CD4-positive, alpha-beta T cell (primary cell): ENCODE results near the gene GATAD1. TPM values are rescaled to one million over a fixed set of nuclear protein-coding genes. Genes with fewer than 3 reads are reported as not detected.

ENCODE experiments used
- ATAC-seq: fragments of 200-7000 bp; cut with Tn5 transposase; one replicate; pipeline ENCODE4 v1.10.0; 2022; ENCODE audit warnings: mild to moderate bottlenecking; ENCODE audit not compliant: poor library complexity
- CTCF ChIA-PET: fragments of 350-600 bp; sonication (Branson Sonifier 250); formaldehyde crosslinking; loops from one replicate; lab custom pipeline; 2021; ENCODE audit warnings: antibody characterized with exemption, inconsistent platforms; lab: Charles Lee
- POLR2A ChIA-PET: fragments of 350-600 bp; sonication (Branson Sonifier 250); formaldehyde crosslinking; loops from one replicate; lab custom pipeline; 2021; ENCODE audit warnings: antibody characterized with exemption, inconsistent platforms; lab: Charles Lee
- DNase-seq, 14 experiments: peaks; one replicate each; pipeline ENCODE4 v3.0.0-alpha.2; 2013 to 2020; ENCODE audit warnings: mixed read lengths in 2 of 14
- H3K27ac ChIP-seq, 2 donors: one replicate each; pipeline versions ENCODE4 v1.5.1 to v1.7.0; 2013; ENCODE audit warnings: low read length in 2 of 2, low read depth in 1 of 2, mild to moderate bottlenecking in 1 of 2
- H3K27me3 ChIP-seq, 2 experiments: 1 replicate in 1 of 2; 2 replicates in 1 of 2; pipeline versions ENCODE4 v1.6.1 to v1.7.0; 2013; ENCODE audit warnings: low read length in 2 of 2, control low read depth in 1 of 2, mild to moderate bottlenecking in 1 of 2, moderate library complexity in 1 of 2; ENCODE audit not compliant: insufficient read depth in 2 of 2, control insufficient read depth in 1 of 2
- H3K36me3 ChIP-seq: one replicate; pipeline ENCODE4 v1.6.1; 2013; ENCODE audit warnings: low read length, control low read depth; ENCODE audit not compliant: insufficient read depth
- H3K4me1 ChIP-seq: one replicate; pipeline ENCODE4 v1.6.1; 2013; ENCODE audit warnings: low read length, control low read depth; ENCODE audit not compliant: insufficient read depth
- H3K4me3 ChIP-seq: one replicate; pipeline ENCODE4 v1.5.1; 2013; ENCODE audit warnings: mild to moderate bottlenecking, low read length, moderate library complexity
- H3K9me3 ChIP-seq, 2 experiments: 1 replicate in 1 of 2; 2 replicates in 1 of 2; pipeline versions ENCODE4 v1.6.1 to v1.7.0; 2013; ENCODE audit warnings: low read length in 2 of 2, mild to moderate bottlenecking in 2 of 2, control low read depth in 1 of 2, moderate library complexity in 1 of 2; ENCODE audit not compliant: control insufficient read depth in 1 of 2, insufficient read depth in 1 of 2
- H3K27ac Mint-ChIP-seq: one replicate; pipeline ENCODE4 v1.8.0; 2020; ENCODE audit warnings: mixed read lengths
- H3K27me3 Mint-ChIP-seq: one replicate; pipeline ENCODE4 v1.8.0; 2021; ENCODE audit warnings: mixed read lengths
- H3K36me3 Mint-ChIP-seq: one replicate; pipeline ENCODE4 v1.8.0; 2021; ENCODE audit warnings: low read depth, mixed read lengths
- H3K4me1 Mint-ChIP-seq: one replicate; pipeline ENCODE4 v1.8.0; 2021; ENCODE audit warnings: low read depth, mixed read lengths
- H3K4me3 Mint-ChIP-seq: one replicate; pipeline ENCODE4 v1.8.0; 2020; ENCODE audit warnings: mild to moderate bottlenecking, mixed read lengths
- H3K9me3 Mint-ChIP-seq: one replicate; pipeline ENCODE4 v1.8.0; 2020; ENCODE audit warnings: mixed read lengths
- CTCF ChIP-seq: fragments of 200-600 bp; IDR thresholded peaks from one replicate; pipeline ENCODE4 v1.8.0; 2022; ENCODE audit warnings: antibody characterized with exemption, mild to moderate bottlenecking
- intact Hi-C, 2 experiments: fragments of 100-400 bp; cut with DNase I in 1 of 2; cut with micrococcal nuclease in 1 of 2; formaldehyde crosslinking; loops; one replicate each; pipeline versions ENCODE4 v1.15.1 to v1.9.0; 2023 to 2025; cut with DNase I, micrococcal nuclease
- total RNA-seq, 174 experiments: library from RNA in 2 of 174; stranded (reverse) in 2 of 174; gene quantifications; one replicate each; pipeline ENCODE4 v1.2.3 and lab custom pipeline; 2021 to 2026

The GATAD1 gene
- total RNA-seq, 2 experiments from 2014 or later: 12.0 to 13.5 TPM

DNA sequence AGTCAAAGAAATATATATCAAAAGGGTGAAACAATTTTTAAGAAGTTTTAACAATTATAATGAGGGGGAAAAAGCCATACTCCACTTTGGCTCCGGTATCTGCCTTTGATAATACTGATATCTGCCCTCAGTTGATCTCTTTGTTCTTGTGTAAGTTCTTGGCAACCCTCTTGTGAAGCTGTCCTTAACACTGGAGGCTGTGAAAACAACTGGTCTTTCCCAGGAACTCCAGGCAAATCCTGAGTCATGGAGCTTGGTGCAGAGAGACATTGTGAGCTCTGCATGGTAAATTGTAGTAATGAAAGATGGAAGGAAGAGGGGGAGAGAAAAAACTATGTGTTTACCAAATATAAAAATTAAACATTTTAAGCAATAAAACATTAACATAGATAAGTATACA lies 42.4 kb downstream of the GATAD1 start:
- H3K4me1 Mint-ChIP-seq: no peaks in the 10 kb centered on the region
- H3K9me3 ChIP-seq: no peaks in the 10 kb centered on the region
- ATAC-seq: no peak
- H3K4me3 Mint-ChIP-seq: no peak overlapping the region
- H3K27me3 Mint-ChIP-seq: no peaks in the 10 kb centered on the region
- peaks cover 80% of the 10 kb centered on the region for H3K36me3 Mint-ChIP-seq
- DNase-seq: no peak
- POLR2A ChIA-PET: interaction anchor here (1.2 kb wide), 1 partner anchor 39 kb away, joined by 3 read pairs; the partner anchor contains the start of genes PEX1 and RBM48
- no peaks in the 10 kb centered on the region for H3K4me1 ChIP-seq
- no peak for TF ChIP-seq CTCF
- H3K27me3 ChIP-seq: no peaks in the 10 kb centered on the region
- CTCF ChIA-PET: interaction anchor here (1.7 kb wide), 1 partner anchor 42 kb away, joined by 6 read pairs; the partner anchor contains the start of gene GATAD1
- H3K27ac ChIP-seq: no peak overlapping the region
- no peaks in the 10 kb centered on the region for H3K9me3 Mint-ChIP-seq
- intact Hi-C loops: no loop called here
- H3K36me3 ChIP-seq: peaks cover 81% of the 10 kb centered on the region
- H3K27ac Mint-ChIP-seq: no peak overlapping the region
- no peak overlapping the region for H3K4me3 ChIP-seq

DNA sequence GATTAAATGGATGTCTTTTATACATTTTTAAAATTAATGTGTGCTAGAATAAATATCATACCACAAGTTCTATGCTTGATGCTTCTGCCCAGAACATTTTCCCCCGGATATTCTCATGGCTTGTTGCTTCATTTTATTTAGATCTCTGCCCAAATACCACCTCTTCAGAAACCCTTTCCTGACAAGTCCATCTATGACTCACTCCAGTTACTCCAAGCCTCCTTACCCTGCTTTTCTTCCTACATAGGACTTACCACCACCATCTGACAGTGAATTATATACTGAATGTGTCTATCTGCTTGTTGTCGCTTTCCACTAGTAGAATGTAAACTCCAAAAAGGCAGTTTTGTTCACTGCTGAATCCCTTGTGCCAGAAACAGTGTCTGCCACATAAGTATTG lies 49.6 kb downstream of the GATAD1 start:
- ChIA-PET CTCF (no interaction called here), POLR2A (no interaction called here)
- no peak overlapping the region for H3K27ac Mint-ChIP-seq
- H3K4me1 ChIP-seq: no peaks in the 10 kb centered on the region
- DNase-seq: no peak
- no peaks in the 10 kb centered on the region for H3K9me3 ChIP-seq
- intact Hi-C loops: no loop called here
- peaks cover 73% of the 10 kb centered on the region for H3K36me3 ChIP-seq
- no peaks in the 10 kb centered on the region for H3K9me3 Mint-ChIP-seq
- ATAC-seq: no peak
- no peak overlapping the region for H3K4me3 Mint-ChIP-seq
- no peak overlapping the region for H3K4me3 ChIP-seq
- no peak for TF ChIP-seq CTCF
- H3K27ac ChIP-seq: no peak overlapping the region
- no peaks in the 10 kb centered on the region for H3K27me3 ChIP-seq
- peaks cover 73% of the 10 kb centered on the region for H3K36me3 Mint-ChIP-seq
- no peaks in the 10 kb centered on the region for H3K27me3 Mint-ChIP-seq
- no peaks in the 10 kb centered on the region for H3K4me1 Mint-ChIP-seq

DNA sequence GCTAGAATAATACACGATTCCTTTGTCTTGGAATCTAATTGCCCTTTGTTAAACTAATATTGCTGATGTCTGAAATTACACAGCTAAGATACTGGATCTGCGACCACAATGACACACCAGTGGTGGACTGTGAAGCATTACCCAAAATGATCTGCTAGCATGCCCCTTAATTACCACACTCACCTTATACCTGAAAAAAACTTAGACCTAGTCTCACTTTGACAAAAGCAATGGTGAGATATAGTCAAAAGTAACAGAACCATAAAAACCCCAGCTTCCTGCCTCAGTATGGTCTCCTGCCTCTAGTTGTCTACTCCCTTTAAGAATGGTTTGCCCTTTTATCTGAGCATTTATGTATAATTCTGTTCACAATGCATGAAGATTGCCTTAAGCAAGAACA lies 51.3 kb downstream of the GATAD1 start:
- Mint-ChIP-seq H3K9me3 (no peaks in the 10 kb centered on the region), H3K36me3 (peaks cover 70% of the 10 kb centered on the region), H3K4me1 (no peaks in the 10 kb centered on the region), H3K27me3 (no peaks in the 10 kb centered on the region), H3K27ac (no peak overlapping the region), H3K4me3 (no peak overlapping the region)
- DNase-seq (no peak), ATAC-seq (no peak)
- Histone ChIP-seq H3K9me3 (no peaks in the 10 kb centered on the region), H3K27ac (no peak overlapping the region), H3K27me3 (no peaks in the 10 kb centered on the region), H3K4me1 (no peaks in the 10 kb centered on the region), H3K36me3 (peaks cover 69% of the 10 kb centered on the region), H3K4me3 (no peak overlapping the region)
- intact Hi-C loops: no loop called here
- ChIA-PET POLR2A (no interaction called here), CTCF (interaction anchor here (0.7 to 0.9 kb wide), 2 partner anchors 12 to 1929 kb away, joined by 3 read pairs; no protein-coding TSS in a partner anchor)
- TF ChIP-seq CTCF: no peak
